Measurements from ENCODE around the gene PANX2. TPM values are rescaled to one million over a fixed set of nuclear protein-coding genes. Genes with fewer than 3 reads are reported as not detected.

Gene PANX2
- total and polyA plus RNA-seq, 2 of the 13 experiments (the other 11 are each of a cell fraction or from before 2014, with no cell fraction given): 0.15 to 1.1 TPM

DNA sequence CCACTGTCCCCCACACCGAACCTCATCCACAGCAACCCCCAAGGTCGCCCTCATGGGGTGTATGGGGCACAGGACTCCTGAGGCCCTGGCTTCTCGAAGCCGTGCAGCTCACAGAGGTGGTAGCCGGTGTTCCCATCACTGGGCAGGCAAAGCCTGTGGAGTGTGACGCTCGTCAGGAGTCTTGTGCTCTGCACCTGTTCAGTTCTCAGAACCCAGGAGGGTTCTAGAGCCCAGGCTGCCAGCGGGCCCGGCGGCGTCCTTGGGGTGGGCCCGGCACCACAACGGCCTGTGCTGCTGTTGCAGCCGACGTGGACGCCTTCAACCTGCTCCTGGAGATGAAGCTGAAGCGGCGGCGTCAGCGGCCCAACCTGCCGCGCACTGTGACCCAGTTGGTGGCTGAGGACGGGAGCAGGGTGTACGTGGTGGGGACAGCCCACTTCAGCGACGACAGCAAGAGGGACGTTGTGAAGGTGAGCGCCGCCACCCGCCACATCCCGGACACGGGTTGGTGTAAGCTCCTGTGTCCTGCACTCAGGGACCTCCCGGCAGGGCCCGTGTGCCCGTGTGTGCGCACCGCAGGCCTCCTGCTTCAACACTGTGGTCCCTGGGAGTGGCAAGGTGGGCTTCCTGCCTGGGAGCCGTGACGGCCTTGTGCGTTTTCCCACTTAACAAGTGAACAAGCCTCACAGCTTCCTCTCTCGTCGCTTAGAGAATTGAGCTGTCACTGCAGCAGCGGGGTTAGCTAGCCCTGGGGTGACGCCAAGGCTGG lies 23.7 kb downstream of the PANX2 start:
- no TSS peak for BruUV-seq (replicated peaks)
- ATAC-seq (no peak), FAIRE-seq (no peak), DNase-seq (ENCODE audit: low spot score) (no peak)
- 96% methylated on average over 33 of the region's 44 CpGs for WGBS (ENCODE audit: low lambda C conversion rate)
- Histone ChIP-seq H3K27me3 (ENCODE audit: control insufficient read depth in 1 of 2, insufficient read depth in 2 of 2, low read length in 2 of 2) (no peaks in the 10 kb centered on the region), H3K4me2 (ENCODE audit: low read depth, low read length) (no peak overlapping the region), H3K9ac (ENCODE audit: insufficient read depth, low read depth, low read length) (no peak overlapping the region), H3K9me3 (ENCODE audit: low read length) (no peaks in the 10 kb centered on the region), H2AFZ (ENCODE audit: low read length) (no peak overlapping the region), H4K20me1 (ENCODE audit: insufficient read depth, low read length) (no peaks in the 10 kb centered on the region), H3K36me3 (replicated peaks in 1 of 2; ENCODE audit: control insufficient read depth in 1 of 2, insufficient read depth in 2 of 2, low read length in 2 of 2) (peaks cover 19 to 21% of the 10 kb centered on the region in 2 experiments; a peak in 4 of 5 replicates), H3K79me2 (ENCODE audit: insufficient read depth, low read length) (peaks cover 2% of the 10 kb centered on the region), H3K4me3 (replicated peaks in 1 of 3; ENCODE audit: insufficient read depth in 1 of 3, low read depth in 2 of 3, low read length in 3 of 3) (no peak overlapping the region), H3K4me1 (ENCODE audit: insufficient read depth, low read length) (no peaks in the 10 kb centered on the region), H3K27ac (ENCODE audit: extremely low read length, insufficient read depth, low read length) (no peak overlapping the region)
- intact Hi-C loops (cut with micrococcal nuclease; ENCODE audit: unreplicated experiment): no loop called here
- in situ Hi-C loops (cut with HindIII; ENCODE audit: extremely low pct_ligation_motif_present, low pct_unique_long_range_greater_than_20kb): no loop called here
- ChIA-PET POLR2A (no interaction called here), CTCF (ENCODE audit: low intra/inter-chr PET ratio, low total read pairs) (no interaction called here)
- peak; percentile 41 for TF ChIP-seq AGO2 (optimal IDR thresholded peaks at IDR 0.05; ENCODE audit: low read depth, low read length)
- peak; percentile 46 for TF ChIP-seq RBFOX2 (IDR thresholded peaks at IDR 0.05; ENCODE audit: low read depth, low read length)
- no peak for TF ChIP-seq FLYWCH1 (CRISPR knock-in tag; IDR thresholded peaks at IDR 0.05)

DNA sequence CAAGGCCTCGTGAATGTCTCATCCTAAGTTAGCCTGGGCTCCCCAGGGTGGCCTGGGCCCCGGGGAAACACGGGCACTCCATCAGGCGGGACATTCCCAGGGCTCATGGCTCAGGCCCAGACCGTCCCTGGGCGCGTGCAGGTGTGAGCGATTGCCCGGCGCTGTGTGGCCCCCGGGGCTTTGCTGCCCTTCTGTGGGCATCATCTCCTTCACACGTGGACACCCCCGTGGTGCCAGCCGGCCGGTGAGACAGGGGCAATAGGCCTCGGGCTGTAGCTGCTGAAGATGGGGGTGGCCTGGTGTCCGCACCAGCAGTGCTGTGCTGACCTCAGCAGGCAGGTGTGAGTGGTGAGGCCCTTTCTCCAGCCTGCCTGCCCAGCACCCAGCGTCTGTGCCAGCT lies 25.7 kb downstream of the PANX2 start:
- ATAC-seq: no peak
- no TSS peak for BruUV-seq (replicated peaks)

More for the DNA sequence above, 25.7 kb downstream of the PANX2 start:
- Histone ChIP-seq H3K27ac (ENCODE audit: extremely low read length, insufficient read depth, low read length) (no peak overlapping the region), H4K20me1 (ENCODE audit: insufficient read depth, low read length) (no peaks in the 10 kb centered on the region), H3K36me3 (replicated peaks in 1 of 2; ENCODE audit: control insufficient read depth in 1 of 2, insufficient read depth in 2 of 2, low read length in 2 of 2) (peaks cover 19 to 21% of the 10 kb centered on the region in 2 experiments; a peak in 4 of 5 replicates), H3K9me3 (ENCODE audit: low read length) (no peaks in the 10 kb centered on the region), H3K4me1 (ENCODE audit: insufficient read depth, low read length) (peaks cover 9% of the 10 kb centered on the region), H3K4me3 (replicated peaks in 1 of 3; ENCODE audit: insufficient read depth in 1 of 3, low read depth in 2 of 3, low read length in 3 of 3) (no peak overlapping the region), H3K4me2 (ENCODE audit: low read depth, low read length) (no peak overlapping the region), H3K27me3 (ENCODE audit: control insufficient read depth in 1 of 2, insufficient read depth in 2 of 2, low read length in 2 of 2) (no peaks in the 10 kb centered on the region), H3K79me2 (ENCODE audit: insufficient read depth, low read length) (peaks cover 2% of the 10 kb centered on the region), H2AFZ (ENCODE audit: low read length) (no peak overlapping the region), H3K9ac (ENCODE audit: insufficient read depth, low read depth, low read length) (no peak overlapping the region)
- intact Hi-C loops (cut with micrococcal nuclease; ENCODE audit: unreplicated experiment) (no loop called here), in situ Hi-C loops (cut with HindIII; ENCODE audit: extremely low pct_ligation_motif_present, low pct_unique_long_range_greater_than_20kb) (no loop called here)
- FAIRE-seq (no peak), DNase-seq (ENCODE audit: low spot score) (no peak)
- POLR2A ChIA-PET: interaction anchor here (1.0 kb wide), 1 partner anchor 9 kb away, joined by 3 read pairs; no protein-coding TSS in a partner anchor
- WGBS (ENCODE audit: low lambda C conversion rate): 100% methylated on average over 1 of the region's 18 CpGs
- CTCF ChIA-PET (ENCODE audit: low intra/inter-chr PET ratio, low total read pairs): no interaction called here
- TF ChIP-seq POLR2G (IDR thresholded peaks at IDR 0.05; ENCODE audit: low read depth, low read length) (peak; percentile 22; the same call in 1 of the 2 replicates), AGO2 (optimal IDR thresholded peaks at IDR 0.05; ENCODE audit: low read depth, low read length) (peak; percentile 80), RBFOX2 (IDR thresholded peaks at IDR 0.05; ENCODE audit: low read depth, low read length) (peak; percentile 39; the same call in 1 of the 2 replicates)
- TF ChIP-seq, protein P1, sequence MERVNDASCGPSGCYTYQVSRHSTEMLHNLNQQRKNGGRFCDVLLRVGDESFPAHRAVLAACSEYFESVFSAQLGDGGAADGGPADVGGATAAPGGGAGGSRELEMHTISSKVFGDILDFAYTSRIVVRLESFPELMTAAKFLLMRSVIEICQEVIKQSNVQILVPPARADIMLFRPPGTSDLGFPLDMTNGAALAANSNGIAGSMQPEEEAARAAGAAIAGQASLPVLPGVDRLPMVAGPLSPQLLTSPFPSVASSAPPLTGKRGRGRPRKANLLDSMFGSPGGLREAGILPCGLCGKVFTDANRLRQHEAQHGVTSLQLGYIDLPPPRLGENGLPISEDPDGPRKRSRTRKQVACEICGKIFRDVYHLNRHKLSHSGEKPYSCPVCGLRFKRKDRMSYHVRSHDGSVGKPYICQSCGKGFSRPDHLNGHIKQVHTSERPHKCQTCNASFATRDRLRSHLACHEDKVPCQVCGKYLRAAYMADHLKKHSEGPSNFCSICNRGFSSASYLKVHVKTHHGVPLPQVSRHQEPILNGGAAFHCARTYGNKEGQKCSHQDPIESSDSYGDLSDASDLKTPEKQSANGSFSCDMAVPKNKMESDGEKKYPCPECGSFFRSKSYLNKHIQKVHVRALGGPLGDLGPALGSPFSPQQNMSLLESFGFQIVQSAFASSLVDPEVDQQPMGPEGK (CRISPR knock-in tag; IDR thresholded peaks at IDR 0.05): no peak

All from HepG2 (cell line).